GM12892 (cell line): ENCODE measurements around the gene PRDM7.

Experiments used
- POLR2A ChIP-seq: IDR thresholded peaks from 2 replicates; pipeline ENCODE4 v1.6.1; 2011; ENCODE audit warnings: low read depth, low read length, control low read depth
- POLR2AphosphoS5 ChIP-seq: IDR thresholded peaks from 2 replicates; pipeline ENCODE4 v1.6.1; 2011; ENCODE audit warnings: low read depth, low read length, control low read depth

- TF ChIP-seq POLR2AphosphoS5 = no peak
- no peak for TF ChIP-seq POLR2A
Observed at GRCh38 chr16:90020838-90021382, 56.2 kb downstream of the PRDM7 start.
